H1 (cell line): ENCODE results near the gene ZNF609. TPM values are rescaled to one million over a fixed set of nuclear protein-coding genes. Genes with fewer than 3 reads are reported as not detected.

Source experiments
- CTCF ChIA-PET: fragments of 300-600 bp; sonication (Branson Sonifier 250); formaldehyde crosslinking; loops from one replicate; lab custom pipeline; 2021; ENCODE audit not compliant: partially characterized antibody; lab: Charles Lee
- POLR2A ChIA-PET: fragments of 300-600 bp; sonication (Branson Sonifier 250); formaldehyde crosslinking; loops from one replicate; lab custom pipeline; 2021; ENCODE audit warnings: inconsistent platforms; ENCODE audit not compliant: partially characterized antibody; lab: Charles Lee
- DNase-seq, 2 experiments: peaks; one replicate each; pipeline versions ENCODE4 v3.0.0 to v3.0.0-alpha.2; 2010 to 2022; ENCODE audit warnings: low spot score in 2 of 2, low read depth in 1 of 2, mixed read lengths in 1 of 2
- FAIRE-seq: peaks from 2 replicates; lab custom pipeline; 2011; peaks lifted over from hg19 to GRCh38; lab: Jason Lieb, UNC
- H2AFZ ChIP-seq: 2 replicates; pipeline ENCODE4 v1.8.1; 2012; ENCODE audit warnings: low read length, inconsistent platforms
- H2AK5ac ChIP-seq: 2 replicates; pipeline ENCODE4 v1.6.1; 2013; ENCODE audit warnings: low read depth, low read length
- H2BK120ac ChIP-seq: replicated peaks from 2 replicates; pipeline ENCODE3; 2013; ENCODE audit warnings: low read depth, low read length, inconsistent platforms
- H2BK12ac ChIP-seq: 2 replicates; pipeline ENCODE4 v1.6.1; 2013; ENCODE audit warnings: low read depth, low read length
- H2BK15ac ChIP-seq: 2 replicates; pipeline ENCODE4 v1.6.1; 2013; ENCODE audit warnings: low read length
- H2BK20ac ChIP-seq: 2 replicates; pipeline ENCODE4 v1.6.1; 2013; ENCODE audit warnings: low read length
- H2BK5ac ChIP-seq: 2 replicates; pipeline ENCODE4 v1.6.1; 2013; ENCODE audit warnings: low read depth, low read length
- H3K14ac ChIP-seq: 2 replicates; pipeline ENCODE4 v1.6.1; 2013; ENCODE audit warnings: inconsistent platforms; ENCODE audit not compliant: insufficient read length
- H3K18ac ChIP-seq: 2 replicates; pipeline ENCODE4 v1.6.1; 2013; ENCODE audit warnings: low read length; ENCODE audit errors: extremely low read depth
- H3K23ac ChIP-seq: 2 replicates; pipeline ENCODE4 v1.6.1; 2013; ENCODE audit warnings: inconsistent platforms; ENCODE audit not compliant: insufficient read length
- H3K23me2 ChIP-seq: 2 replicates; pipeline ENCODE4 v1.6.1; 2013; ENCODE audit warnings: low read depth, low read length
- H3K27ac ChIP-seq: 2 replicates; pipeline ENCODE4 v1.6.1; 2011; ENCODE audit warnings: low read depth, low read length, inconsistent platforms
- H3K27me3 ChIP-seq, 4 experiments: replicated peaks in 1 of 4; 1 replicate in 1 of 4; 2 replicates in 3 of 4; pipeline versions ENCODE4 v1.6.1 to v1.8.1; 2011 to 2013; ENCODE audit warnings: low read length in 3 of 4, mild to moderate bottlenecking in 3 of 4, inconsistent platforms in 2 of 4, mixed read lengths in 2 of 4, moderate library complexity in 1 of 4; ENCODE audit not compliant: control insufficient read depth in 3 of 4, insufficient read depth in 3 of 4; ENCODE audit errors: extremely low read depth in 1 of 4
- H3K36me3 ChIP-seq, 4 experiments: 2 replicates each; pipeline versions ENCODE4 v1.6.1 to v1.8.1; 2011 to 2013; ENCODE audit warnings: mild to moderate bottlenecking in 4 of 4, low read length in 3 of 4, moderate library complexity in 2 of 4, control low read depth in 1 of 4, inconsistent platforms in 1 of 4; ENCODE audit not compliant: insufficient read depth in 4 of 4, control insufficient read depth in 2 of 4
- H3K4ac ChIP-seq: replicated peaks from 2 replicates; pipeline ENCODE3; 2013; ENCODE audit warnings: low read length, low read depth, mixed read lengths, inconsistent platforms; ENCODE audit not compliant: insufficient read length
- H3K4me1 ChIP-seq, 4 experiments: replicated peaks in 1 of 4; 1 replicate in 1 of 4; 2 replicates in 3 of 4; pipeline versions ENCODE4 v1.6.1 to v1.8.1; 2011 to 2013; ENCODE audit warnings: low read length in 3 of 4, inconsistent platforms in 2 of 4, mixed read lengths in 1 of 4; ENCODE audit not compliant: insufficient read depth in 4 of 4, control insufficient read depth in 3 of 4
- H3K4me2 ChIP-seq, 2 experiments: 2 replicates each; pipeline versions ENCODE4 v1.6.1 to v1.8.1; 2011 to 2013; ENCODE audit warnings: low read depth in 2 of 2, low read length in 2 of 2, control low read depth in 1 of 2, inconsistent platforms in 1 of 2, mild to moderate bottlenecking in 1 of 2; ENCODE audit not compliant: insufficient read depth in 1 of 2
- H3K4me3 ChIP-seq, 4 experiments: fragments of 200-600, 300-600 bp in 1 of 4; sonication (generic), shearing (Covaris generic), sonication (Bioruptor Twin) in 1 of 4; 2 replicates each; pipeline versions ENCODE4 v1.5.1 to v1.8.1; 2011 to 2016; ENCODE audit warnings: low read length in 4 of 4, low read depth in 3 of 4, control low read depth in 2 of 4, inconsistent platforms in 2 of 4, mild to moderate bottlenecking in 2 of 4, mixed read lengths in 1 of 4, moderate library complexity in 1 of 4; ENCODE audit not compliant: insufficient read depth in 2 of 4; ENCODE audit errors: extremely low read depth in 1 of 4
- H3K56ac ChIP-seq: replicated peaks from 2 replicates; pipeline ENCODE3; 2013; ENCODE audit warnings: low read depth, mild to moderate bottlenecking, mixed read lengths, low read length, inconsistent platforms; ENCODE audit not compliant: insufficient read length
- H3K79me1 ChIP-seq: 2 replicates; pipeline ENCODE4 v1.6.1; 2013; ENCODE audit warnings: low read depth, low read length, control low read depth
- H3K79me2 ChIP-seq, 2 experiments: 2 replicates each; pipeline versions ENCODE4 v1.6.1 to v1.8.1; 2012 to 2013; ENCODE audit warnings: low read length in 2 of 2, mild to moderate bottlenecking in 2 of 2, inconsistent platforms in 1 of 2; ENCODE audit not compliant: insufficient read depth in 2 of 2, control insufficient read depth in 1 of 2
- H3K9ac ChIP-seq, 4 experiments: replicated peaks in 1 of 4; 1 replicate in 1 of 4; 2 replicates in 3 of 4; pipeline versions ENCODE4 v1.6.1 to v1.8.1; 2011 to 2013; ENCODE audit warnings: low read depth in 3 of 4, low read length in 3 of 4, control low read depth in 2 of 4, mild to moderate bottlenecking in 2 of 4, moderate library complexity in 2 of 4, inconsistent platforms in 1 of 4; ENCODE audit errors: extremely low read depth in 1 of 4
- H3K9me3 ChIP-seq, 2 experiments: 2 replicates each; pipeline versions ENCODE4 v1.6.1 to v1.8.1; 2012 to 2013; ENCODE audit warnings: mild to moderate bottlenecking in 2 of 2, moderate library complexity in 2 of 2, control low read depth in 1 of 2, inconsistent platforms in 1 of 2, low read depth in 1 of 2, low read length in 1 of 2, mixed read lengths in 1 of 2; ENCODE audit not compliant: insufficient read depth in 2 of 2
- H4K20me1 ChIP-seq, 2 experiments: replicated peaks in 1 of 2; 2 replicates each; pipeline versions ENCODE3 to v1.8.1; 2011 to 2013; ENCODE audit warnings: inconsistent platforms in 2 of 2, low read length in 2 of 2, mild to moderate bottlenecking in 1 of 2; ENCODE audit not compliant: insufficient read depth in 2 of 2, control insufficient read depth in 1 of 2
- H4K5ac ChIP-seq: 2 replicates; pipeline ENCODE4 v1.6.1; 2013; ENCODE audit warnings: low read length, low read depth, mixed read lengths, inconsistent platforms; ENCODE audit not compliant: insufficient read length
- H4K8ac ChIP-seq: 2 replicates; pipeline ENCODE4 v1.8.0; 2013; ENCODE audit warnings: mild to moderate bottlenecking, moderate library complexity, low read length, inconsistent platforms; ENCODE audit not compliant: insufficient read depth; ENCODE audit errors: extremely low read depth
- H4K91ac ChIP-seq: replicated peaks from 2 replicates; pipeline ENCODE3; 2013; ENCODE audit warnings: low read length, mixed read lengths, inconsistent platforms; ENCODE audit not compliant: insufficient read length
- EGR1 ChIP-seq: IDR thresholded peaks from 2 replicates; pipeline ENCODE4 v1.6.1; 2011; ENCODE audit warnings: low read depth, low read length, borderline replicate concordance
- JUND ChIP-seq: IDR thresholded peaks from 2 replicates; pipeline ENCODE4 v1.6.1; 2011; ENCODE audit warnings: mild to moderate bottlenecking, improper control_type of control experiment, low read length
- MAX ChIP-seq: IDR thresholded peaks from 2 replicates; pipeline ENCODE4 v1.6.1; 2012; ENCODE audit warnings: inconsistent platforms
- NANOG ChIP-seq: IDR thresholded peaks from 2 replicates; pipeline ENCODE4 v1.6.1; 2011; ENCODE audit warnings: low read length, low read depth, mild to moderate bottlenecking, inconsistent platforms; ENCODE audit not compliant: insufficient read depth, poor library complexity, severe bottlenecking
- RAD21 ChIP-seq, 2 experiments: IDR thresholded peaks in 1 of 2; conservative IDR thresholded peaks in 1 of 2; 2 replicates each; pipeline ENCODE4 v1.6.1; 2011; ENCODE audit warnings: low read depth in 2 of 2, low read length in 2 of 2, improper control_type of control experiment in 1 of 2, inconsistent platforms in 1 of 2, mild to moderate bottlenecking in 1 of 2, moderate library complexity in 1 of 2
- SP1 ChIP-seq: IDR thresholded peaks from 2 replicates; pipeline ENCODE4 v1.6.1; 2011; ENCODE audit warnings: low read depth, low read length
- SP2 ChIP-seq: IDR thresholded peaks from 2 replicates; pipeline ENCODE4 v1.6.1; 2012; ENCODE audit warnings: mild to moderate bottlenecking, low read length, inconsistent platforms
- SP4 ChIP-seq: IDR thresholded peaks from 2 replicates; pipeline ENCODE4 v1.6.1; 2012; ENCODE audit warnings: low read length, inconsistent platforms
- TEAD4 ChIP-seq: IDR thresholded peaks from 2 replicates; pipeline ENCODE4 v1.6.1; 2012; ENCODE audit warnings: low read depth, low read length, inconsistent platforms, mixed read lengths
- YY1 ChIP-seq: IDR thresholded peaks from 2 replicates; pipeline ENCODE4 v1.6.1; 2011; ENCODE audit warnings: low read depth, mild to moderate bottlenecking, low read length
- WGBS, 2 experiments: shearing (Covaris generic) in 1 of 2; methylation state at CpG; one replicate each; pipeline versions ENCODE4 v1.1.6 to v1.1.7; 2013 to 2015; ENCODE audit warnings: low lambda C conversion rate in 2 of 2, mixed read lengths in 2 of 2, inconsistent platforms in 1 of 2, low coverage in 1 of 2, missing lambda C conversion rate in 1 of 2; ENCODE audit not compliant: insufficient replicate concordance in 2 of 2, insufficient coverage in 1 of 2, insufficient read length in 1 of 2; ENCODE audit errors: extremely low coverage in 1 of 2, missing lambda C conversion rate in 1 of 2; 5-methylcytosine and 5-hydroxymethylcytosine counted together
- polyA plus RNA-seq, 7 experiments: library from polyadenylated mRNA; depleted of rRNA in 3 of 7; stranded (reverse) in 5 of 7; unstranded in 2 of 7; fragments of >200 nt in 5 of 7; fragments of 200-250 nt in 2 of 7; gene quantifications; 1 replicate in 5 of 7; 2 replicates in 1 of 7; 4 replicates in 1 of 7; pipeline versions ENCODE4 v1.2.1 to v1.2.3, GENCODE V29; 2011 to 2013; ENCODE audit warnings: missing spikeins in 2 of 7, mixed read lengths in 2 of 7
- total RNA-seq: library from RNA; stranded (reverse); fragmentation: NEBNext Ultra II Directional; extraction: Animal tissue kit (Norgen Biotek cat#: 25700); gene quantifications from 2 replicates; pipeline ENCODE4 v1.2.1, GENCODE V29; 2021
- TF ChIP-seq, protein P1 (sequence below): IDR thresholded peaks from 2 replicates; pipeline ENCODE4 v1.6.1; 2012; ENCODE audit warnings: low read length, inconsistent platforms

ZNF609 gene
- total and polyA plus RNA-seq, 2 of the 8 experiments (the other 6 are each of a cell fraction or from before 2014, with no cell fraction given), result 15.5 to 47.8 TPM

GRCh38 chr15:64500695-64501395, 40.5 kb downstream of the ZNF609 start:
- peaks cover 13 to 24% of the 10 kb centered on the region in 2 experiments for H4K20me1 ChIP-seq
- H3K14ac ChIP-seq, result no peak overlapping the region
- H3K9me3 ChIP-seq, result no peaks in the 10 kb centered on the region
- no peak overlapping the region for H3K56ac ChIP-seq
- H3K4me2 ChIP-seq, result no peak overlapping the region
- no peak overlapping the region for H2AFZ ChIP-seq
- H2BK12ac ChIP-seq, result no peak overlapping the region
- no peak overlapping the region for H3K18ac ChIP-seq
- no peak overlapping the region for H2BK15ac ChIP-seq
- DNase-seq, result no peak
- H4K5ac ChIP-seq, result no peak overlapping the region
- H2BK5ac ChIP-seq, result no peak overlapping the region
- no peak overlapping the region for H4K8ac ChIP-seq
- H3K4ac ChIP-seq, result no peak overlapping the region
- H3K79me2 ChIP-seq, result peaks cover 0 to 90% of the 10 kb centered on the region in 2 experiments; a peak in 3 of 4 replicates
- ChIA-PET CTCF (interaction anchor here (1.1 to 1.7 kb wide), 2 partner anchors 13 to 18 kb away, joined by 3 to 5 read pairs; no protein-coding TSS in a partner anchor), POLR2A (interaction anchor here (0.7 to 2.0 kb wide), 5 partner anchors 11 to 37 kb away, joined by 3 to 10 read pairs (median 3); no protein-coding TSS in a partner anchor)
- FAIRE-seq, result no peak
- H3K36me3 ChIP-seq, result peaks cover 10 to 21% (median 16%) of the 10 kb centered on the region in 4 experiments
- no peaks in the 10 kb centered on the region for H3K27me3 ChIP-seq
- no peak overlapping the region for H3K27ac ChIP-seq
- no peak overlapping the region for H4K91ac ChIP-seq
- H3K23me2 ChIP-seq, result no peaks in the 10 kb centered on the region
- WGBS, 2 experiments, result 85% methylated on average over 3 of the region's 3 CpGs; no CpG with 5 or more reads in 1 of the 2 experiments
- H3K79me1 ChIP-seq, result peaks cover 12% of the 10 kb centered on the region
- no peak overlapping the region for H2BK120ac ChIP-seq
- H3K4me1 ChIP-seq, result no peaks in the 10 kb centered on the region; a peak in 1 of 7 replicates
- no peak overlapping the region for H2BK20ac ChIP-seq
- no peak overlapping the region for H2AK5ac ChIP-seq
- no peak overlapping the region for H3K23ac ChIP-seq
- H3K9ac ChIP-seq, result no peak overlapping the region
- H3K4me3 ChIP-seq, result no peak overlapping the region
- TF ChIP-seq, protein P1, sequence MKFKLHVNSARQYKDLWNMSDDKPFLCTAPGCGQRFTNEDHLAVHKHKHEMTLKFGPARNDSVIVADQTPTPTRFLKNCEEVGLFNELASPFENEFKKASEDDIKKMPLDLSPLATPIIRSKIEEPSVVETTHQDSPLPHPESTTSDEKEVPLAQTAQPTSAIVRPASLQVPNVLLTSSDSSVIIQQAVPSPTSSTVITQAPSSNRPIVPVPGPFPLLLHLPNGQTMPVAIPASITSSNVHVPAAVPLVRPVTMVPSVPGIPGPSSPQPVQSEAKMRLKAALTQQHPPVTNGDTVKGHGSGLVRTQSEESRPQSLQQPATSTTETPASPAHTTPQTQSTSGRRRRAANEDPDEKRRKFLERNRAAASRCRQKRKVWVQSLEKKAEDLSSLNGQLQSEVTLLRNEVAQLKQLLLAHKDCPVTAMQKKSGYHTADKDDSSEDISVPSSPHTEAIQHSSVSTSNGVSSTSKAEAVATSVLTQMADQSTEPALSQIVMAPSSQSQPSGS, result no peak
- TF ChIP-seq JUND, result no peak
- no peak for TF ChIP-seq TEAD4
- no peak for TF ChIP-seq SP4
- TF ChIP-seq EGR1, result no peak
- TF ChIP-seq YY1, result no peak
- no peak for TF ChIP-seq MAX
- no peak for TF ChIP-seq SP1
- no peak for TF ChIP-seq NANOG
- no peak for TF ChIP-seq SP2
- no peak for TF ChIP-seq RAD21 (IDR thresholded peaks at IDR 0.05 in 1 of 2, conservative IDR thresholded peaks at IDR 0.05 in 1 of 2; ENCODE audit: low read depth in 2 of 2, low read length in 2 of 2)
